ENCODE measurements around the gene FHOD1.
A peak's percentile ranks its signal among the peaks of the same experiment; 100 is the strongest.

Gene FHOD1

DNA sequence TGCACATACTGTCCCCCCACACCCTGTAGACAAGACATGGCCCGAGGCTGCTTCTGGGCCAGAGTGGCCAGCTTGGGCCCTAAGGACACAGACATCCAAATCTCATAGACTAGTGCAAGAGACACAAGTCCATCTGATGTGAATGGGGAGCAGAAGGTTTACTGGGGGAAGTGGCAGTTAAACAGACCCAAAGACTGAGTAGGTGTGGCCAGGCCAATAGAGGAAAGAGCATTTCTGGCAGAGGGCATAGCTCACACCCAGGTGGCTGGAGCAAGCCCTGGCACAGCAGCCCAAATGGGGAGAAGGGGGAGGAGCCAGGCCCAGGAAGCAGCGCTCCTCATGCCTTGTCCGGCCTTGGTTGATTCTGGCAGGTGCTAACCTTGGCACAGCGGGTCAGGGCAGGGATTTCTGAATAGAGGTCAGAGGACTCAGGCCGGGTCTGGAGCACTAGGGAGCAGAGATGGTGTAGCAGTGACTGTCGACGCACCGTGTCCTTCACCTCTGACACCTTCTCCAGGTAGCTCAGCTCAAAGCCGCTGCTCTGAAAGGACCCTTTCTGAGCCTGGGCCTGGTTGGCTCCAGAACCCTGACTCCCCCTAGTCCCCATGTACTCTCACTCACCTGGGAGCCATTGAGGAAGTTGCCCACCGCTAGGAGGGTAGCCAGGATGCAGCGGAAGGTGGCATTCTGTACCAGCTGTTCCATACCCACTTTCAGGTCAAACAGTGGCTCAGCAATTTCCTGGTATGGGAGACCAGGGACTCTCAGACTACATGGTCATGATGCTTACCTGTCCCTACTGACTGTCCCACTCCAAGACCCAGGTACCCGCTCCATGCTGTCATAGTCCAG, 16.2 kb downstream of the FHOD1 start:
- Histone ChIP-seq H3K36me3 (ENCODE audit: control insufficient read depth, insufficient read depth, low read length) (peaks cover 36% of the 10 kb centered on the region), H3K27ac (ENCODE audit: low read length) (no peak overlapping the region), H3K27me3 (ENCODE audit: control insufficient read depth, insufficient read depth, low read length) (no peaks in the 10 kb centered on the region), H3K4me1 (ENCODE audit: control insufficient read depth, insufficient read depth, low read length) (no peaks in the 10 kb centered on the region; the same call in 1 of the 2 replicates), H3K4me3 (ENCODE audit: low read length) (no peak overlapping the region), H3K9me3 (ENCODE audit: control insufficient read depth, insufficient read depth, low read length) (no peaks in the 10 kb centered on the region)
- no CpG with 5 or more reads among the region's 12 CpGs for WGBS (ENCODE audit: insufficient coverage, insufficient read length)
- no peak for DNase-seq (ENCODE audit: low read depth, low spot score)

DNA sequence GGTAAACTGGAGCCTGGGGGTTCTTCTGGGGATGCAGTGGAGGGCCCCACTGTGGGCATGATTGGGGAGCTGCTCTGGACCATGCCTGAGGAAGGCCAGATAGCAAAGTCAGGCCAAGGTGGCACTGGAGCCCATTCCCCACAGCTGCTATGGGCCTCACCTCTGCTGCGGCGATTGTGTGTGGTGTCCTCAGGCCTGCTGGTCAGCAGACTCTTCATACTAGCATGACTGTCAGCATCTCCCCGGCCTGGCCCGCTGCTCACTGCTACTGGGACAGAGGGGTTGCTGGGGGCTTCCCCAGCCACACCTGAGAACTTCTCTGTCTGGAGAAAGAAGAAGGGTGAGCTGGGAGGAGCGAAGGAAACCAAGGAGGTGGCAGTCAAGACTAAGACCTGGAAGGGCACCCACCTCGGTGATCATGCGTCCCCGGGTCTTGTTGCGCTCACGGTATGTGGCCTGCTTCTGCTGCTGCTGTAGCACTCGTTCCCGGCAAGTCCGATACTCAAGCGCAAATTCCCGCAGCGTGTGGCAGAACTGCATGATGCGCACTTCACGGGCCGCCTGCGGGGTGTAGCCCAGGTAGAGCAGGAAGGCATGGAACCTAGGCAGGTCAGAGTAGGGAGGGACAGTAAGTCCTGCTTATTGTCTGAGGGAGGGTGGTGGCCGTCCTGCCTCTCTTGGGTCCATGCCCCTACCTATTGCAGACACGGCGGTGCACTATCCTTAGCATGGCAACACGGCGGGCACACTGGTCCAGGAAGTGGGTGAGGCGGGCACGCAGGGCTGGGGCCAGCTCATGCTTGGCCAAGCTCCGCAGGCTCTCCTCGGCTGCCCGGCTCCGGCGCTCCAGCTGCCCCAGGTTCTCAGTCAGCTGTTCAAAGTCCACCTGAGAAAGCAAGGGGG, 17.1 kb downstream of the FHOD1 start:
- no CpG with 5 or more reads among the region's 32 CpGs for WGBS (ENCODE audit: insufficient coverage, insufficient read length)
- no peaks in the 10 kb centered on the region for H3K9me3 ChIP-seq (ENCODE audit: control insufficient read depth, insufficient read depth, low read length)
- no peaks in the 10 kb centered on the region; the same call in 1 of the 2 replicates for H3K4me1 ChIP-seq (ENCODE audit: control insufficient read depth, insufficient read depth, low read length)
- H3K27me3 ChIP-seq (ENCODE audit: control insufficient read depth, insufficient read depth, low read length): no peaks in the 10 kb centered on the region
- H3K36me3 ChIP-seq (ENCODE audit: control insufficient read depth, insufficient read depth, low read length): peaks cover 35% of the 10 kb centered on the region
- DNase-seq (ENCODE audit: low read depth, low spot score): no peak
- no peak overlapping the region for H3K27ac ChIP-seq (ENCODE audit: low read length)
- H3K4me3 ChIP-seq (ENCODE audit: low read length): no peak overlapping the region

GRCh38 chr16:67228905-67229304, 18.4 kb downstream of the FHOD1 start:
- Histone ChIP-seq H3K4me1 (ENCODE audit: control insufficient read depth, insufficient read depth, low read length) (no peaks in the 10 kb centered on the region; the same call in 1 of the 2 replicates), H3K27ac (ENCODE audit: low read length) (no peak overlapping the region), H3K36me3 (ENCODE audit: control insufficient read depth, insufficient read depth, low read length) (peaks cover 32% of the 10 kb centered on the region), H3K9me3 (ENCODE audit: control insufficient read depth, insufficient read depth, low read length) (no peaks in the 10 kb centered on the region), H3K4me3 (ENCODE audit: low read length) (no peak overlapping the region), H3K27me3 (ENCODE audit: control insufficient read depth, insufficient read depth, low read length) (no peaks in the 10 kb centered on the region)
- DNase-seq (ENCODE audit: low read depth, low spot score): no peak
- no CpG with 5 or more reads among the region's 9 CpGs for whole genome bisulfite sequencing (ENCODE audit: insufficient coverage, insufficient read length)

DNA sequence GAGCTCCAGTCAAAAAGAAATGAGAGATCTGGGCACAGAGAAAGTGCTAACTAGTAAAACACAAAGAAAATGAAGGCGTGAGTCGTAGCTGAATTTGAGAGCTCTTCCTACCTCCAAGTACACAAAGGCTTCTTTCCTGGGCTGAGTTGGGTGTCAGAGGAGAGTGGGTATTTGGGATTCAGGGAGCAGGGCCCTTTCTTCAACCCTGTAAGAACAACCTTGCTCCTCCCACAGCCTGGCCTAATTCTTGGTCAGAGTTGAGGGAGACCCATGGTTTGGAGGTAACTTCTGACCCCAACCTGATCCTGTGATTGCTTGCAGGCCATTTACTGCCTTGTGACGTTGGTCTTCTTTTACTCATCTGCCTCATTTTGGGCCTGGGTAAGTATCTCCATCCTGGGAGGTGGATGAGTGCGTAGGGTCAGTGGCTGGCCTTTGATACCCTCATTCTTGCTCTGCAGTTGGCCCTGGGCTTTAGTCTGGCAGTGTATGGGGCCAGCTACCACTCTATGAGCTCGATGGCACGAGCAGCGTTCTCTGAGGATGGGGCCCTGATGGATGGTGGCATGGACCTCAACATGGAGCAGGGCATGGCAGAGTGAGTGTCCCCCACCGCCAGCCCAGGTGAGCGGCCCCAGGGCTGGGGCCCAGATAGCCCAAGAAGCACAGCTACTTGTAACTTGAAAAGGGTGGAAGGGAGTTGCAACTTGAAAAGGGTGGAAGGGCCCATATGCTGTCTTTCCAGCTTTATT, 19.1 kb downstream of the FHOD1 start:
- WGBS (ENCODE audit: insufficient coverage, insufficient read length): no CpG with 5 or more reads among the region's 9 CpGs
- DNase-seq (ENCODE audit: low read depth, low spot score): no peak
- no peak overlapping the region; the same call in 1 of the 2 replicates for H3K4me3 ChIP-seq (ENCODE audit: low read length)
- no peaks in the 10 kb centered on the region; the same call in 1 of the 2 replicates for H3K4me1 ChIP-seq (ENCODE audit: control insufficient read depth, insufficient read depth, low read length)
- peaks cover 32% of the 10 kb centered on the region for H3K36me3 ChIP-seq (ENCODE audit: control insufficient read depth, insufficient read depth, low read length)
- no peaks in the 10 kb centered on the region for H3K9me3 ChIP-seq (ENCODE audit: control insufficient read depth, insufficient read depth, low read length)
- H3K27me3 ChIP-seq (ENCODE audit: control insufficient read depth, insufficient read depth, low read length): no peaks in the 10 kb centered on the region
- no peak overlapping the region for H3K27ac ChIP-seq (ENCODE audit: low read length)

- Histone ChIP-seq H3K4me1 (ENCODE audit: control insufficient read depth, insufficient read depth, low read length) (no peaks in the 10 kb centered on the region; the same call in 1 of the 2 replicates), H3K4me3 (ENCODE audit: low read length) (peak overlapping the region; percentile 69), H3K27me3 (ENCODE audit: control insufficient read depth, insufficient read depth, low read length) (no peaks in the 10 kb centered on the region), H3K27ac (ENCODE audit: low read length) (no peak overlapping the region), H3K9me3 (ENCODE audit: control insufficient read depth, insufficient read depth, low read length) (no peaks in the 10 kb centered on the region), H3K36me3 (ENCODE audit: control insufficient read depth, insufficient read depth, low read length) (peaks cover 32% of the 10 kb centered on the region)
- WGBS (ENCODE audit: insufficient coverage, insufficient read length): no CpG with 5 or more reads among the region's 12 CpGs
- no peak for DNase-seq (ENCODE audit: low read depth, low spot score)
These were observed 19.7 kb downstream of the FHOD1 start for GRCh38 chr16:67227567-67227921.

DNA sequence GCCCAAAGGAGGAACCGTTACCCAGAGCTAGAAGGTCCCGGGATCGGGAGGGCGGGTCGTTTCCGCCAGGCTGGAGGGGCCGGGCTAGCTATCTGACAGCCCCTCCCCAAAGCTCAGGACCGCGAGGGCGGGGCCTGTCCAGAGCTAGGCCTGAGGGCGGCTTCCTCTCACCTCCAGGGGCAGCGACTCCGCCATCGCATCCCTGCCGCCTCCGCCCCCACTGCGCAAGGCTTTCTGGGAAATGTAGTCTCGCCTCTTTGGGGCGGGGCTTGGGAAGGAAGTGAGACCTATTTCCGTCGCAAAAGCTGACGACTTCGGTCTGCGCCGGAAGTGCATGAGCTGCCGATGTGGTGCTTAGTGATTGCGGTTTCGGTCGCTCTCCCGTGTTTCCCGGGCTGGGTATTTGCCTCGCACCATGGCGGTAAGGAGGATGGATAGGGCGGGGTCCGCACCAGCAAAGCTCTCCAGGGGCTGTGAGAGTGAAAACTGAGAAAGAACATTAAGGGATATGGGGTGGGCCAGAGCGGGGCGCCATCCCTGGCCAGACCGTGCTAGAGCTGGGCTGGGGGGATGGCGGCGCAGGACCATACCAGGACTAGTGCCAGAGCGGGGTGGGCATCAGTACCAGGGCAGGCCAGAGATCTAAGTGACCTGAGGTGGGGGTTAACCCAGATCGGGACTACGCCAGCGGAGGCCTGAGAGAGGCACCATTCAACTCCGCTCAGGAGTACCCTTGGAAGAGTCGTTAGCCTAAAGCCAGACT, 20.3 kb downstream of the FHOD1 start, which contains the start of gene TMEM208:
TMEM208 (plus strand) TSS at position 327 of the 763 bp plus-strand sequence; CDS start at position 416, 89 bp downstream.
- Histone ChIP-seq H3K27me3 (ENCODE audit: control insufficient read depth, insufficient read depth, low read length) (no peaks in the 10 kb centered on the region), H3K9me3 (ENCODE audit: control insufficient read depth, insufficient read depth, low read length) (no peaks in the 10 kb centered on the region), H3K27ac (ENCODE audit: low read length) (no peak within 1 kb of the TSS), H3K4me3 (ENCODE audit: low read length) (peak within 1 kb of the TSS; percentile 69), H3K36me3 (ENCODE audit: control insufficient read depth, insufficient read depth, low read length) (peaks cover 31% of the 10 kb centered on the region), H3K4me1 (ENCODE audit: control insufficient read depth, insufficient read depth, low read length) (no peaks in the 10 kb centered on the region; the same call in 1 of the 2 replicates)
- WGBS (ENCODE audit: insufficient coverage, insufficient read length): no CpG with 5 or more reads among the region's 46 CpGs
- DNase-seq (ENCODE audit: low read depth, low spot score): peak; percentile 96

DNA sequence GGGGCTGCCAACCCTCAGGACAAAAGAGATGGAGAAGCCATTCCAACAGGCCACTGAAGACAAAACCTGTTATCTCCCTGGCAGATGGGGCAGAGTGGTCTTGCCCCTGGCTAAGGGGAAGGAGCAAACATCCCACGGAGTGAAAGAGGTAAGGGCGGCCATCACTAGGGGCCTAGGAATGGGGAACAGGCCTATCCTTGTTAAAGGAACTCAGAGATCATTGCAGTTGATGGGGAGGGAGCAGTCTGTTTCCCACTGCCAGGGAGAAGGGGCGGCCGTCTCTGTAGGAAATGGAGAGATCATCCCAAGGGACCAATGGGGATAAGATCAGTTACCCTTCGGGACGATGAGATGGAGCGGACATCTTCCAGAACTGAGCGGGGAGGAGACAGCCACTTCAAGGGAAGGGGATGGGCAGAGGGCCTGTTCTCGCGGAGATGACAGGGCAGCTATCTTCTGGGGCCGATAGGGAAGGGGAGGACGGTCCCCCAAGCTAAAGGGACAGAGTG, 20.9 kb downstream of the FHOD1 start:
- Histone ChIP-seq H3K27me3 (ENCODE audit: control insufficient read depth, insufficient read depth, low read length) (no peaks in the 10 kb centered on the region), H3K4me1 (ENCODE audit: control insufficient read depth, insufficient read depth, low read length) (no peaks in the 10 kb centered on the region; the same call in 1 of the 2 replicates), H3K36me3 (ENCODE audit: control insufficient read depth, insufficient read depth, low read length) (peaks cover 25% of the 10 kb centered on the region), H3K9me3 (ENCODE audit: control insufficient read depth, insufficient read depth, low read length) (no peaks in the 10 kb centered on the region), H3K4me3 (ENCODE audit: low read length) (peak overlapping the region; percentile 55; the same call in 1 of the 2 replicates), H3K27ac (ENCODE audit: low read length) (no peak overlapping the region)
- WGBS (ENCODE audit: insufficient coverage, insufficient read length): no CpG with 5 or more reads among the region's 12 CpGs
- no peak for DNase-seq (ENCODE audit: low read depth, low spot score)

- Histone ChIP-seq H3K4me1 (ENCODE audit: control insufficient read depth, insufficient read depth, low read length) (no peaks in the 10 kb centered on the region; the same call in 1 of the 2 replicates), H3K9me3 (ENCODE audit: control insufficient read depth, insufficient read depth, low read length) (no peaks in the 10 kb centered on the region), H3K4me3 (ENCODE audit: low read length) (no peak overlapping the region), H3K36me3 (ENCODE audit: control insufficient read depth, insufficient read depth, low read length) (peaks cover 2% of the 10 kb centered on the region), H3K27me3 (ENCODE audit: control insufficient read depth, insufficient read depth, low read length) (no peaks in the 10 kb centered on the region), H3K27ac (ENCODE audit: low read length) (no peak overlapping the region)
- no CpG with 5 or more reads among the region's 3 CpGs for WGBS (ENCODE audit: insufficient coverage, insufficient read length)
- no peak for DNase-seq (ENCODE audit: low read depth, low spot score)
These were observed 23.3 kb downstream of the FHOD1 start for GRCh38 chr16:67223992-67224391.

DNA sequence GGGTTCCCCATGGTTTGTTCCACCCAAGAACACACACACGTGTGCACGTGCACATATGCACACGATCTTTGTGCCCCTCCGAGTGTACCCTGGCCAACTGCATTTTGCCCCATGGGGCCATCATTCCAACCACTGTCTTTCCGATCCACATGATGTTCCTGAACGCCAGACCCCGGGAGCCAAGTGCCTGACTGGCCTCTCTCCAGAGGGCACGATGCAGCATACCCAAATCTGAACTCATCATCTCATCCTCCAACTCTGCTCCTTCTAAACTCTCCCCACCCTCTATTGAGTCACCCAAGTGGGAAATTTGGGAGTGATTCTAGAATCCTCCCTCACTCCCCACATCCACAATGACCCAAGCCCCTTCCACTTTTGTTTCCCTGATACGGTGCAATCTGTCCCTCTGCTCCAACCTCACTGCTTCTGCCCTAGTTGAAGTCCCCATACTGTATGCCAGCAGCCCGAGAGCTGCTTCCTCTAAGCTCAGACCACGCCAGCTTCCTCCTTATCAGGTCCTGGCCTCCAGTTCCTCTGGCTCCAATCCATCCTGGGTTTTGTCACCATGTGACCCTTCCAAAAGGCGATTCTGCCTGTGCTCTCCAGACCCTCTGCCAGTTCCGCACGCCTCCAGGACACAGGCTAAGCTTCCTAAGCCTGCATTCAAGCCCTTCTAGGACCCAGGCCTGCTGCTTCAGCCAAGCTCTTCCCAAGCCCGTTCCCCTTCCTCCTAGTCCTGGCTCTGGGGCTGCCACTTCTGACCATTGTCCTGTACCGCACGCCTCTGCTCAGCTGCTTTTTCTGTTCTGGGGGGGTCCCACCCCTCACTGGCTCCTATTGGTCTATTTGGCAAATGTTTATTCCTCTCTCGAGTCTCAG, 30.4 kb downstream of the FHOD1 start:
- no peaks in the 10 kb centered on the region for H3K9me3 ChIP-seq (ENCODE audit: control insufficient read depth, insufficient read depth, low read length)
- H3K4me3 ChIP-seq (ENCODE audit: low read length): no peak overlapping the region
- H3K27me3 ChIP-seq (ENCODE audit: control insufficient read depth, insufficient read depth, low read length): no peaks in the 10 kb centered on the region
- WGBS (ENCODE audit: insufficient coverage, insufficient read length): no CpG with 5 or more reads among the region's 18 CpGs
- H3K27ac ChIP-seq (ENCODE audit: low read length): no peak overlapping the region
- DNase-seq (ENCODE audit: low read depth, low spot score): no peak
- no peaks in the 10 kb centered on the region for H3K4me1 ChIP-seq (ENCODE audit: control insufficient read depth, insufficient read depth, low read length)
- no peaks in the 10 kb centered on the region for H3K36me3 ChIP-seq (ENCODE audit: control insufficient read depth, insufficient read depth, low read length)
